Caco-2 (cell line): Measurements from ENCODE around the gene ABHD16A. TPM values are rescaled to one million over a fixed set of nuclear protein-coding genes. Genes with fewer than 3 reads are reported as not detected.

Source experiments
- BruUV-seq: library from RNA; stranded (reverse); fragments of 400-500 nt; replicated peaks from 2 replicates; lab custom pipeline; 2021; lab: Mats Ljungman, UMichigan
- CTCF ChIA-PET: fragments of 300-600 bp; sonication (Branson Sonifier 250); formaldehyde crosslinking; loops from one replicate; lab custom pipeline; 2022; ENCODE audit warnings: antibody characterized with exemption; lab: Charles Lee
- POLR2A ChIA-PET: fragments of 300-600 bp; sonication (Branson Sonifier 250); formaldehyde crosslinking; loops from one replicate; lab custom pipeline; 2022; ENCODE audit warnings: antibody characterized with exemption; lab: Charles Lee
- DNase-seq, 2 experiments: peaks; one replicate each; pipeline versions ENCODE4 v3.0.0 to v3.0.0-alpha.2; 2020 to 2022
- H3K27me3 ChIP-seq: replicated peaks from 2 replicates; pipeline ENCODE4 v1.6.0; 2011; ENCODE audit warnings: low read length; ENCODE audit not compliant: control insufficient read depth, insufficient read depth
- H3K36me3 ChIP-seq: 2 replicates; pipeline ENCODE4 v1.5.1; 2011; ENCODE audit warnings: low read length; ENCODE audit not compliant: control insufficient read depth, insufficient read depth
- H3K4me1 ChIP-seq: fragments of 250-450 bp; sonication (Bioruptor Pico); 2 replicates; pipeline ENCODE4 v1.5.1; 2020; ENCODE audit warnings: mild to moderate bottlenecking
- H3K4me3 ChIP-seq: 2 replicates; pipeline ENCODE4 v1.5.1; 2011; ENCODE audit warnings: low read depth, mild to moderate bottlenecking, control low read depth, low read length
- H3K9me3 ChIP-seq: fragments of 250-450 bp; sonication (Bioruptor Pico); 2 replicates; pipeline ENCODE4 v1.5.1; 2020; ENCODE audit warnings: mild to moderate bottlenecking, moderate library complexity
- H3K27ac Mint-ChIP-seq: one replicate; pipeline ENCODE4 v1.8.0; 2022; ENCODE audit warnings: mixed read lengths; ENCODE audit not compliant: unreplicated experiment
- H3K27me3 Mint-ChIP-seq: one replicate; pipeline ENCODE4 v1.8.0; 2022; ENCODE audit warnings: mixed read lengths; ENCODE audit not compliant: insufficient read depth, unreplicated experiment
- H3K36me3 Mint-ChIP-seq: one replicate; pipeline ENCODE4 v1.8.0; 2022; ENCODE audit warnings: mild to moderate bottlenecking, mixed read lengths; ENCODE audit not compliant: insufficient read depth, unreplicated experiment
- H3K4me1 Mint-ChIP-seq: one replicate; pipeline ENCODE4 v1.8.0; 2022; ENCODE audit warnings: low read depth, mixed read lengths; ENCODE audit not compliant: unreplicated experiment
- H3K4me3 Mint-ChIP-seq: one replicate; pipeline ENCODE4 v1.8.0; 2022; ENCODE audit warnings: mild to moderate bottlenecking, moderate library complexity, mixed read lengths; ENCODE audit not compliant: unreplicated experiment
- H3K9me3 Mint-ChIP-seq: one replicate; pipeline ENCODE4 v1.8.0; 2022; ENCODE audit warnings: mixed read lengths; ENCODE audit not compliant: unreplicated experiment
- intact Hi-C: fragments of 100-400 bp; cut with micrococcal nuclease; formaldehyde crosslinking; loops from one replicate; pipeline ENCODE4 v1.10.0; 2022; ENCODE audit not compliant: unreplicated experiment
- total RNA-seq: library from RNA; stranded (reverse); gene quantifications from 2 replicates; pipeline ENCODE4 v1.2.3, GENCODE V29; 2022
- TF ChIP-seq, protein P1 (sequence below), 2 experiments: fragments of 200-600 bp in 1 of 2; IDR thresholded peaks; 1 replicate in 1 of 2; 2 replicates in 1 of 2; pipeline versions ENCODE4 v1.5.1 to v1.8.0; 2011 to 2022; ENCODE audit warnings: antibody characterized with exemption in 1 of 2, control low read depth in 1 of 2, inconsistent platforms in 1 of 2, low read depth in 1 of 2, low read length in 1 of 2, mild to moderate bottlenecking in 1 of 2, moderate library complexity in 1 of 2; ENCODE audit not compliant: insufficient read depth in 1 of 2, severe bottlenecking in 1 of 2, unreplicated experiment in 1 of 2

ABHD16A gene
- total RNA-seq, 1 experiment from 2014 or later = 62.7 TPM

DNA sequence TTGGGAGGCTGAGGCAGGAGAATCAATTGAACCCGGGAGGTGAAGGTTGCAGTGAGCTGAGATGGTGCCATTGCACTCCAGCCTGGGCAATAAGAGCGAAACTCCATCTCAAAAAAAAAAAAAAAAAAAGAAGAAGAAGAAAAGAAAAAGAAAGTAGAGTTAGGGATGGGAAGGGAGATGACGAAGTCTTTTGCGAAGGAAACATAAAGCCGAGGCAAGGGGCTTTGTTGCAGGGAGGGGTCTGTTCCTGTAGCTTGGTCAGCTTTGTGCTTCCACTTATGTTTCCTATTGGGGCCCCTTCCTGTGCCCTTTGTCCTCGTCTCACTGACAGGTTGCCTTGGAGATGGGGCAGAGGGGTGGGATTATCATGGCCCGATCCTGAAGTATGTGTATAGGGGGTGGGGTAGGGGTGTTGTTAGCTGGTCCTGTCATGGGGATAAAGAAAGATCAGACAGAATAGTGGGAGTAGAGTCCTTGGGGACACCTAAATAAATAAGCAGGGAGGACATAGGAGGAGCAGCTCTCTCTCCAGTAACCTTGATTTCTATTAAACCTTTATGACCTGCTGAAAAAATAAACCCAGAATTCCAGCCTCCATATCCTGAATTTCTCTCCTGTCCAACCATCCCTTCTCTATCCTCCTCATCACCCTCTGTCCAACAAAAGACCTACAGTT lies 34.3 kb upstream of the ABHD16A start:
- H3K36me3 ChIP-seq = 0 out of 2 replicates have a peak, but pooled peaks cover 2% of the 10 kb centered on the region
- no peaks in the 10 kb centered on the region for H3K9me3 ChIP-seq
- Mint-ChIP-seq H3K4me1 (peaks cover 31% of the 10 kb centered on the region), H3K36me3 (peaks cover 77% of the 10 kb centered on the region), H3K9me3 (no peaks in the 10 kb centered on the region), H3K27ac (peak overlapping the region; percentile 98), H3K4me3 (peak overlapping the region; percentile 95), H3K27me3 (no peaks in the 10 kb centered on the region)
- H3K4me3 ChIP-seq = peak overlapping the region; percentile 30
- TF ChIP-seq, protein P1, sequence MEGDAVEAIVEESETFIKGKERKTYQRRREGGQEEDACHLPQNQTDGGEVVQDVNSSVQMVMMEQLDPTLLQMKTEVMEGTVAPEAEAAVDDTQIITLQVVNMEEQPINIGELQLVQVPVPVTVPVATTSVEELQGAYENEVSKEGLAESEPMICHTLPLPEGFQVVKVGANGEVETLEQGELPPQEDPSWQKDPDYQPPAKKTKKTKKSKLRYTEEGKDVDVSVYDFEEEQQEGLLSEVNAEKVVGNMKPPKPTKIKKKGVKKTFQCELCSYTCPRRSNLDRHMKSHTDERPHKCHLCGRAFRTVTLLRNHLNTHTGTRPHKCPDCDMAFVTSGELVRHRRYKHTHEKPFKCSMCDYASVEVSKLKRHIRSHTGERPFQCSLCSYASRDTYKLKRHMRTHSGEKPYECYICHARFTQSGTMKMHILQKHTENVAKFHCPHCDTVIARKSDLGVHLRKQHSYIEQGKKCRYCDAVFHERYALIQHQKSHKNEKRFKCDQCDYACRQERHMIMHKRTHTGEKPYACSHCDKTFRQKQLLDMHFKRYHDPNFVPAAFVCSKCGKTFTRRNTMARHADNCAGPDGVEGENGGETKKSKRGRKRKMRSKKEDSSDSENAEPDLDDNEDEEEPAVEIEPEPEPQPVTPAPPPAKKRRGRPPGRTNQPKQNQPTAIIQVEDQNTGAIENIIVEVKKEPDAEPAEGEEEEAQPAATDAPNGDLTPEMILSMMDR (IDR thresholded peaks at IDR 0.05; ENCODE audit: insufficient read depth in 1 of 2, low read depth in 1 of 2, low read length in 1 of 2, severe bottlenecking in 1 of 2, unreplicated experiment in 1 of 2) = no peak
- CTCF ChIA-PET = interaction anchor here (0.6 to 3.8 kb wide), 7 partner anchors 8 to 69 kb away, joined by 3 to 32 read pairs (median 5); partner anchors contain the start of genes ABHD16A, DDAH2, LSM2 and LY6G5C
- POLR2A ChIA-PET = interaction anchor here (0.6 to 3.3 kb wide), 15 partner anchors 8 to 208 kb away, joined by 3 to 59 read pairs (median 5); partner anchors contain the start of genes APOM, BAG6, C6orf47 and CFB
- peak; percentile 85 to 93 for DNase-seq
- peaks cover 33% of the 10 kb centered on the region for H3K4me1 ChIP-seq
- BruUV-seq = no TSS peak
- no peaks in the 10 kb centered on the region for H3K27me3 ChIP-seq
- intact Hi-C loops = loop anchor here (2.0 to 5.0 kb wide), 4 partner anchors 35 to 190 kb away; partner anchors contain the start of genes ABHD16A, ATP6V1G2, CSNK2B and HSPA1B

DNA sequence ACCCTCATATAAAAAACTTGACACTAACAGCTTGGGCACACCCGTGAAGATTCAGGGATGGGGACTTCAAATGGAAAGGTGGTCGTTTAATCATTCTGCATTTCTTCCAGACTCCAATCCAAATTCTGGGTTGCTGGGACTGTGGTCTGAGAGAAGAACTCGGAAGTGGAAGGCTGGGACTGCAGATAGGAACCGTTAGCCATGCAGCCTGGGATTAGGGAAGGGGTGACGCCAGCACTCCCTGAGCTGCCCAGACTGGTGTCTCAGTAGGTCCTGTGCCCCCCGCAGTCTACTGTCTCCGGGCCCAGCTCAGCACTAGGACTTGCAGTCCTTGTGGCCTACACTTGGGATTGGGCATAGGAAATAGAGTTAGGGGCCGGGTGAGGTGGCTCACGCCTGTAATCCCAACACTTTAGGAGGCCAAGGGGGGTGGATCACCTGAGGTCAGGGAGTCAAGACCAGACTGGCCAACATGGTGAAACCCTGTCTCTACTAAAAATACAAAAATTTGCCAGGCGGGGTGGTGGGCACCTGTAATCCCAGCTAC lies 33.7 kb upstream of the ABHD16A start:
- H3K36me3 Mint-ChIP-seq = peaks cover 84% of the 10 kb centered on the region
- intact Hi-C loops = loop anchor here (2.0 to 5.0 kb wide), 4 partner anchors 35 to 190 kb away; partner anchors contain the start of genes ABHD16A, ATP6V1G2, CSNK2B and HSPA1B
- no peaks in the 10 kb centered on the region for H3K9me3 ChIP-seq
- CTCF ChIA-PET = interaction anchor here (0.6 to 3.8 kb wide), 6 partner anchors 23 to 126 kb away, joined by 3 to 32 read pairs (median 5); partner anchors contain the start of genes LSM2, LY6G5C, NEU1 and VARS1
- H3K27me3 Mint-ChIP-seq = no peaks in the 10 kb centered on the region
- BruUV-seq = TSS peak; percentile 11
- DNase-seq = peak in 1 of 2 experiments; percentile 39
- H3K36me3 ChIP-seq = 0 out of 2 replicates have a peak, but pooled peaks cover 2% of the 10 kb centered on the region
- H3K4me3 Mint-ChIP-seq = peak overlapping the region; percentile 95
- H3K27me3 ChIP-seq = no peaks in the 10 kb centered on the region
- POLR2A ChIA-PET = interaction anchor here (0.6 to 3.3 kb wide), 13 partner anchors 7 to 195 kb away, joined by 3 to 59 read pairs (median 4); partner anchors contain the start of genes ABHD16A, C6orf47, DDAH2 and DDX39B
- H3K4me1 Mint-ChIP-seq = peaks cover 31% of the 10 kb centered on the region
- H3K27ac Mint-ChIP-seq = peak overlapping the region; percentile 98
- H3K9me3 Mint-ChIP-seq = no peaks in the 10 kb centered on the region
- H3K4me1 ChIP-seq = peaks cover 33% of the 10 kb centered on the region
- TF ChIP-seq, protein P1 (IDR thresholded peaks at IDR 0.05; ENCODE audit: insufficient read depth in 1 of 2, low read depth in 1 of 2, low read length in 1 of 2, severe bottlenecking in 1 of 2, unreplicated experiment in 1 of 2) = no peak
- peak overlapping the region; percentile 71 for H3K4me3 ChIP-seq
